NCI-H128 (cell line): Measurements from ENCODE around the gene SLC23A1.

Experiments used
- DNase-seq: peaks from one replicate; lab custom pipeline; 2025; ENCODE audit not compliant: unreplicated experiment; lab: John Stamatoyannopoulos, UW

SLC23A1 gene

DNA sequence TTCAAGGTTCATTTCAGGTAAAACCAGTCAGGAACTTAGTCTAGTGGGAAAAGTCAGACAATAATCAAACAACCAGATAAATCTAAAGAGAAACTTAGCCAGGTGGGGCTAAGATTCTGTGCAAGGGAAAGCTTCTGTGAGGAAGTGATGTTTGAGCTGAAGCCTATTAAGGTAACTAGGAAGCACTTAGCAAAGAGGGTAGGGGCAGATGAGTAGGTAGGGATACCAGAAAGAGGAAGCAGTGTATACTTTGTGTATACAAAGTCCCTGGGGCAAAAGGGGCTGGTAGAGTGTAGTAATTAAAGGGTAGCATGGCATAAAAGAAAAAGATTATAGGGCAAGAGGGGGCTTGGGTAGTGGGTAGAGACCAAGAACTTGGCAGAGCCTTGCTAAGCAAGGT lies 24.4 kb upstream of the SLC23A1 start:
- DNase-seq = no peak

DNA sequence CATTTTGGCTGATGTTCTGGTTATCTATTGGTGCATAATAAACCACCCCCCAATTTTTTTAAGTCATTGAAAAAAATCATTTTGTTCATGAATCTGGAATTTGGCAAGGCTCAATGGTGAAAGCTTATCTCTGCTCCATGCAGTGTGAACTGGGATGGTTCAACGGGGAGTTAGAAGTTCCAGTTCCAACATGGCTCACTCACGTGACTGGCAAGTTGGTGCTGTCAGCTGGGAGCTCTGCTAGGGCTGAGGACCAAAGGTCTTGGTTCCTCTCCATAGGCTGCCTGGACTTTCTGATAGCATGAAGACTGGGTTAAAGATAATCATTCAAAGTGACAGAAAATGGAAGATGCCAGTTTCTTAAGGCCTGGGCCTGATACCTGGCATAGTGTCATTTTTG lies 23.9 kb upstream of the SLC23A1 start:
- DNase-seq = no peak

DNA sequence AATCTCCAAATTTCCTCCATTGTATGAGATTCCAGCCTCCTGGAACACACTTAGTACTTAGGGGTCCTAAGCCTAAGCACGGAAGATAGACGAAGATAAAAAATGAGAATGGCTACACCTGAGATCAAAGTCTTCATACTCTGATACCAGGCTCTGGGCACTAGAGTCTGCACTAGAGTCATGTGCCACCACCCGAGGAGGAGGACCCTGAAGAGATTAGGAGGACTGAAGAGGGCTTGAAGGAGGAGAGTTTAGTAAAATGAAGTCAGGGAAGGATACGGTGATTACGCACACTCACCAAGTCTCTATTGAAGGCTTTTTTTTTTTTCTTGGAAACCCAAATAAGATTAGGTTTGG lies 21.4 kb upstream of the SLC23A1 start:
- no peak for DNase-seq

DNA sequence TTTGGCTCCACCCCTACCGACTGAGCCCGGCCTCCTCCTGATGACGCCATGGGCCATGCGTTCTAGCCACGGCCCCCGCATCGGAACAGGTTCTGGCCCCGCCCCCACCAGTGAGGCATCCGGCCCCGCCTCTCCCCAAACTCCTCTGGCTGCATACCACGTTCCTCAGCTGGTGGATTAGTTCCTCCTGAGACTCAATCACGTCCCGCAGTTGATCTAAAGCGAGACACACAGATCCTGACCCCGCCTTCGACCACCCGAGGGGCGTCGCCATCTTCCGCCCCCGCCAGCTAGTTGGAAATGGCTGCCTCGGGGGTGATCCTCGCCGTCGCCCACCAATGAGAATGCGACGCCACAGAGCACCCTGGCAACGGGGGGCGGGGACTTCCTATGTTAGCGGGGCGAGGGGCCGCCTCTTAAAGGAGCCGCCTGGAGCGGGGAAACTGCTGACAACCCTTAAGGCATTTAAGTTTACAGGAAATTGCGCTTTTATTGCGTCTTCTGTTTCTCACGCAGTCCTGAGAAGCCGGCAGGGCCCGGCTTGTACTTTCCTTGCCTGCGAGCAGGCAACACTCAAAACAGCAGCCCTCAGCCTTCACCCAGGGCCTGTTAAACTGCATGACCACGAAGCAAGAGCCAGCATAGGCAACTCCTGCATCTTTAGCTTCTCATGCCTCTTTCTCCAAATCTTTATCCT lies 20.8 kb upstream of the SLC23A1 start, which contains the start of gene SPATA24:
TSS of gene SPATA24 (minus strand) at position 303 of the 697 bp plus-strand sequence. CDS start at position 274, 29 bp downstream.
- DNase-seq = peak; percentile 82

DNA sequence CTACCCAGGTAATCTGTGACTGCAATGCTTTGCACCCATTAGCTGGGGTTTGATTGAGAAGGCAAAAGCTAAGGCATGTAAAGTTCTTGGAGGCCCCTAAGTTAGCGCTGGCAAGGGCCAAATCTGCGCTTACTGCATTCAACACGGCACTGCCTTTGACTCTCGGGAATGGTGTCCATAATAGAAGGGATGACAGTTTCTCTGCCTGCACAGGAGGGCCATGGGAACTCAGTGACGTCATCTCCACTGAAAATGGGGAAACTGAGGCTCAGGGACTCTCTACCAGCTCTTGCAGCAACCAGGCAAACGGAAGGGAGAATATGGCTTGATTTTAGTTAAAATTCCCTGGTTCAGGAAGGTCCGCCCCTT lies 20.3 kb upstream of the SLC23A1 start:
- no peak for DNase-seq

DNA sequence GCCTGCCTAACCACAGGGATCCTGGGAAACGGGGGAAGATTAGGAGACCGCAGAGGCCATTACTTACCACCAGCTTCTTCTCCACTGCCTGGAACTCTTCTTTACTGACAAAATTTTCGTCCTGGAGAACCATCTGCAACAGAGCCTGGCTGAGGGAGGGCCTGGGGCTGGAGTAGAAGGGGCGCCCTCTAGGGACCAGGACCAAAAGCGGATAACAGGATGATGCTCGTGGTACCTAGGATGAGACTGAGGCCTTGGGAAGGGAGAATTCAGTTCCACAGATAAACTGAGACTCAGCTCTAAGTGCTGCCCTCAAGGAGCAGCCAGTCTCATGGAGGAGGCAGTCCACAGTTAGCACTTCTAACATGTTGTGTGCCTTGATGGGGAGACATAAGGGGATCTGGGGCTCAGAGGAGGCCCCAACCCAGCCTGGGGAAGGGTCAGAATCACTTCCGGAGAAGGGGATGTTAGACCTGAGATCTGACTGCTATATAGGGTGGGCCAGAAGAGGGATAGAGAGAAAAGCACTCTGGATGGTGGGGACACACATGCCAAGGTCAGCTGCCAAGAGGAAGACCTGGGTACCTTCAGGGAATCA lies 19.6 kb upstream of the SLC23A1 start:
- no peak for DNase-seq

DNA sequence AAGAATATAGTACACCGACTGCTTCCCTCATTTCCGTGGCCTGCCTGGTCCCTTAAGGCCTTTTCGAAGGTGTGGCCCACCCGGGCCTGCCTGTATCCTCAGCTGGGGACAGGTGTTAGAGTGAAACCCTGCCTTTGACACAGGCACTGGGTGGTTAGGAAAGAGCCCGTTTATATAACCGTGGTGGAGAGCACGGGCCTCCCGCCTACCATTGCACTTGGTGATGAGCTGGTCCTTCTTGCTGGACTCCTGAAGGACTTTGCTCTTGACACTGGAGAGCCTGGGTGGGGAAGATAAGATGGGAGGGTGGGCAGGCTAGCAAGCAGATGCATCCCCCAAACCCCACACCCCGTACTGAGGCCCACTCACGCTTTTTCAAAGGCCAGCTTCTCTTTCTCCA lies 18.4 kb upstream of the SLC23A1 start:
- no peak for DNase-seq

DNA sequence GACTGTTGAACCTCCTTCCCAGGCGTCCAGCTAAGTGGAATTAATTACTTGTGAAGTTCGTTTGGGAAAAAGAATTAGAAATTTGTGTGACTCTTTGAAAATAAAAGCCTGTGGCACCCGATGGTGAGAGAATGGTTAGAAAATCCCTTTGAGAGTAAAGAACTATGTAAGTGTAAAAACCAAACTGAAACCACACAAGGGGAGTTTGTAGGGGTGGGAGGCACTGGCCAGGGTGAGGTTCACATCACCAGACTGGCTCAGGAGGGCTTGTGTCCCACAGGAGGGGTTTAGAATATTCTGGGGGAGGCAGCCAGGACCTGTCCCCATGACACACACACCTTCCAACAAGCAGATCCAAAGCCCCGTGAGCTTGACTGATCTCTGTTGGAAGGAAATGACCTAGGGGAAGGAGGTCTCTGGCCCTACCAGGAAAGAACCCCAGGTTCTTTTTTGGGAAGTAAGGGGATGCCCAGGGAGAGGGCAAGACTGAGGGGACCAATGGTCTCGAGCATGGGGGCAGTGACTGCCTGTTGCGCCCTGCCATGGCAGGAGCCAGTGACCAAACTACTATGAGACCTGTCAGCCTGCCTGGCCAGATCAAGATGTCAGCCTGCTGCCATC lies 16.5 kb upstream of the SLC23A1 start:
- DNase-seq = no peak

DNA sequence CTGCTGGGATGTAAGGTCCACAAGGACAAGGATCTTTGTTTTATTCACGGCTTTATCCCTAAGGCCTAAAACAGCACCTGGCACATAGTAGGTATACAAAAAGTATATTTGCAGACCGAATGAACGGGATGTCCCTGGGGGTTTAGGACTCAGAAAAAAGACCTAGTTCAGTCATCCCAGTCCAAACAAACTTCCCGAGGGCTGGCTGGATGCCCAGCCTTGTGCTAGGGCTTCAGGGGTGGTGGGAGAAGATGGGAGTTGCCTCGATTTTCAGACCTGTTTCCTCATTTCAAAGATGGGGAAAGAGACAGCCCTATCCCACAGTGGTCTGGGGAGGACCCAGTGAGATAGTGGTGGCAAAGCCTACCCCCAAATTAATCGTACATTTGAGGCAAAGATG lies 14.8 kb upstream of the SLC23A1 start:
- no peak for DNase-seq

DNA sequence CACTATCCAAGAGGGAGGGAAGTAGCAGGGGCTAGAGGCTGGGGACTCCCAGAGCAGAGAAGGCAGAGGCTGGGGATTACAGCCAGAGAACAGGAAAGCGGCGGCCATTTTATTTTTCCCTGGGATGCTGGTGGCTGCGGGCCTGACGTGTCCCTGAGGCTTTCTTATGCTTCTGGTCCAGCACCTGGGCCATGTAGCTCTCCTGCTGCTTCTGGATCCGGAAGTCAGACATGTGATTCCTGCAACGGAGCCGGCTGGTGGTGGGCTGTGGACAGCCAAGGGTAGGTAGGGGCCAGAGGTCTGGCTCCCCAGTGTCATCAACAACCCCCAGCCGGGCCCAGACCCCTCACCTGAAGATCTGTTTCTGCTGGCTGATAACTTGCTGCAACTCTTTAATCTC lies 13.6 kb upstream of the SLC23A1 start:
- DNase-seq = no peak

DNA sequence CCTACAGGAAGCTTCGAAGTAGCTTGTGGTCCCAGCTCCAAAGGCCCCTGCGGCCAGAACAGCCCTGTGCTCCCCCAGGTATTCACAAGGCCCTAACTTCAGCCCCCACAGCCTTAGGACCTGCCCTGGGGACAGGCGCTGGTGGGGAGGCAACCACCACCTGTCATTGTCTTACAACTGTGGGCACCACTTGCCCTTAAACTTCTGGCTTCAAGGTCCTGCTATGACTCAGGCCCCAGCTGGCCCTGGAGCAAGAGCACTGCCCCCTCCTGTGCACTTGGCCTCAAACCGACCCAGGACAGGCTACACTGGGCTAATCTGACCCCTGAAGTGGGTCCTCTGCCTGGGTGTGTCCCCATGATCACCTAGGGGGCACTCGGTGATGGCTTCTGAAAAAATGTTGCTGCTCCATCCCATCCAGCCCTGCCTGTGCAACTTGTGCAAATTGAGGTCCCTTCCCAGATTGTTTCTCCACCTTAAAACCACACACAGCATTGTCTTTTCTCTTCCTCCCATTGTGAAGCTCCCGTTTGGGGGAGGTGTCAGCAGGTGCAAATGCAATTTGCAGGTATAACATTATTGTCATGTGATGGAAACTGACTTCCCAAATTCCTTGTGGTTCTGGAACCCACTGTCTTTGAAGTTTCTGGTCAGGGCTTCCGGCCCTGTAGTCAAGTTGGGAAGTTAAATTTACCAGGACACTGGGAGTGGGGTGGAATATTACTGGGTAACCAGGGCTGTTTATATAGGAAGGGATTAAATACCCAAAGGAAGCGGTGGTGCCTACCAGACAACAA lies 12.9 kb upstream of the SLC23A1 start:
- no peak for DNase-seq

DNA sequence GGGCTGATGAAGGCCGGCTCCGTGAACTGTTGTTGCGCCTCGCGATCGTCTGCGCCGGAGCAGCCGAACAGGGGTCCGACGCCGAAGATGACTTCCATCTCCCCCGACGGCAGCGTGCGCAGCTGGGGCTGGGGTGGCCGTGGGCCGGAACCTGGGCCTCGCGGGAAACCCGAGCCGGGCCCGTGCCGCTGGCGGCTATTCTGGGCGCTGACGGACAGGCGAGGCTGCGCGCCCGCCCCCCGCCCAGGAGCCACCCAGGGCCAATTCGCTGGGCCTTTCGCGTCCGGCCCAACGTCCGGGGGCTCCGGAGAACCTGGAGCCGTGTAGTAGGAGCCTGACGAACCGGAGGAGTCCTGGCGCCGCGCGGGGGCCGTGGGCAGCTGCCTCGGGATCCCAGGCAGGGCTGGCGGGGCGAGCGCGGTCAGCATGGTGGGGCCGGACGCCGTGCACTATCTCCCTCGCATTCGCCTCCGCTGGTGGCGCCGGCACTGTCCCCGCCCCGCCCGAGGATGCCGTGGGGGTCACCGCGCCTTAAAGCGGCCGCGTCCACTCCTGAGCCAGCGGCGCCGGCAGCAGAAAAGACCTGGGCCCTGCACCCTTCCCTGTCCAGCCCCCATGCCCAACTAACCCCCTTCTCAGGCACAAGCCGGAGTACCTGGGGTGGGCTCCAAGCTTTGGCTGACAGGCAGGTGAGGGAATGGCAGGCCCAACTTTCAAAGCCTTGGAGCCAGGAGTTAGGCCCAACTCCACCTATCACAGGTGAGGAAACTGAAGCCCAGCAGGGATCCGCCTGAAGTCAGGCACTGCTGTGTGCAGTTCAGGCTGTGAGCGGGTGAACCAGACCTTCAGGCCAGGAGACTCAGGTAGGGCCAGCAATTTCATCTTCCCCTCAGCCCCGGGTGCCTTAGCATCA lies 11.8 kb upstream of the SLC23A1 start, which contains the start of gene PROB1:
TSS of gene PROB1 (minus strand) at position 451 of the 913 bp plus-strand sequence. CDS start at position 428, 23 bp downstream.
- DNase-seq = no peak

DNA sequence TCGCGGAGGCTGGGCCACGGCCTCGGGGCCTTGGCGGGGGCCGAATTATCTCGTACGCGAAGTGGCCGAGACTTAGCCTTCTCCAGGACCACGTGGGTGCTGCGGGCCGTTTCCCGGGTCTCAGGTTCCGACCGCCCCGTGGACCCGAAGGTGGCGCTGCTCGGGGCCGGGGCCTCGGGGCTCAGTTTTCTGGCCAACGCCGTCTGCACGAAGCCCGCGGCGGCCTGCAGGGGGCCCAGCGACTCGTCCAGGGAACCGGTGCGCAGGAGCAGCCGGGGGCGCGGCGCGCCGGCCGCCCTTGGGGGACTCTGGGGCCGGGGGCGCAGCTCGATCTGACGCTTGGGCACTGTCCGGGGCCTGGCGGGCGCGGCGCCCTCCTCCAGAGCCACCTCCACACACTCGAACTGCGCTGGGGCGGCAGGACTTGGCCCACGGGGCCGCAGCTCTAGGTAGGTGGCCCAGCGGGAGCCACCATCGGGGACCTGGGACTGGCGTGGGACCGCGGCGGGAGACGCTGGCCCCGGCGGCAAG lies 11.1 kb upstream of the SLC23A1 start:
- no peak for DNase-seq

DNA sequence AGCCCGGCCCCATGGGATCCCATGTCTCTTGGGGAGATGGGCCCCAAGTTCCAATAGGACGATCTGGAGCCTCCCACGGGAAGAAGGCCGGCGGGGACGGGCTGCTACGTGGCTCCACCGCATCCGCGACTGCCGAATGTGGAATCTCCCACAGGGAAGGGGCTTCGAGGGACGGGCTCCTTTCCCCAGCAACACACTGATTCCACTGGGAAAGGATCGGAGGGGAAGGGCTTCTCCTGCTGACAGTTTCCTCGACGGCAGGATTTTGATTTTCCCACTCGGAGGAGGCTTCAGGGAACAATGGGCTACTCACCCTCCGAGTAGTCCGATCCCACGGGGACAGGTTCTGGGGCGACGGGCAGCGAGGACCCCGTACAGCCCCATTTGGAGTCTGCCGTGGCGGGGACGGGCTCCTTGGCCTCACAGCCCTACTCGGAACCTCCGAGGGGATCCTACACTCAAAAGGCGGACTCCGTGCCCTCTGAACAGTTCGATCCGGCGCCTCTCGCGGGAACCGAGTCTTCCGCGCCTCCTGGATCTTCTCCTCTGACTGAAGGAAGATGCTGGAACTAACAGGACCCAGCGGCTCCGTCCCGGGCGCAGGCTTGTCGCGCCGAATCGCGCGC lies 10.5 kb upstream of the SLC23A1 start:
- DNase-seq = no peak

DNA sequence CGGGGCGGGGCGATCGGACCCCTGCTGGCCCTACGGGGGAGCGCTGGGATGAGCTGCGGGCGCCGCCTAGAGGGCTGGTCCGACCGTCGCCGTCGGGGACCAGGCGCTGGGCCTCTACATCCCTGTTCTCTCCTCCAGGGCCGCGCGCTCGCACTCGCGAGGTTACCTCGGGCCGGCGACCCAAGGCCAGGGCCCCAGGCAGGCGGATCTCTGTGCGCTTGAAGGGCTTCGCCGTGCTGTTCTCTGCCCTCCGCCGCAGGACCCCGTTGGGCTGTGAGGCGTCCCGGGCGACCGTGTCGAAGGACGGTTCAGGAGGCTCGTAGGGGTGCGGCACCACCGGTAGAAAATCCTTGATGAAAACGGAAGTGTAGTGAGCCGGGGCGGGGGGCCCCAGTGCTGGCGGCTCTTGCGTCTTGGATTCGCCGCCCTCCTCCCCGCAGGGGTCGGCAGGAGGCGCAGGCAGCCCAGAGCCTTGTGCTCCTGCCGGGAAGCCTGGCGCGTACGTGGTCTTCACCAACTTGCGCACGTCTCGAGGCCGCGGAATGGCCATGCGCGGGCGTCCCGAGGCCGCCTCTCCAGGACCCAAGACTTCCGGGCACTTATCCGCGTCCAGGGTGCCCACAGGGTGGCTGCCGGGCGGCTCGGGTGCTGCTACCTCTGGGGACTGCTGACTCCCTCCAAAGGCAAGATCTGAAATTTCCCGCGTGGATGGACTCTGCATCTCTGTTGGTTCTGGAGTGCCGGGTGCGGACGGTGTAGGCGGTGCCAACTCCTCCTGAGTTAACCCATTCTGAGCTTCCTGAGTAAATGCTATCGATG lies 9.8 kb upstream of the SLC23A1 start:
- DNase-seq = no peak

DNA sequence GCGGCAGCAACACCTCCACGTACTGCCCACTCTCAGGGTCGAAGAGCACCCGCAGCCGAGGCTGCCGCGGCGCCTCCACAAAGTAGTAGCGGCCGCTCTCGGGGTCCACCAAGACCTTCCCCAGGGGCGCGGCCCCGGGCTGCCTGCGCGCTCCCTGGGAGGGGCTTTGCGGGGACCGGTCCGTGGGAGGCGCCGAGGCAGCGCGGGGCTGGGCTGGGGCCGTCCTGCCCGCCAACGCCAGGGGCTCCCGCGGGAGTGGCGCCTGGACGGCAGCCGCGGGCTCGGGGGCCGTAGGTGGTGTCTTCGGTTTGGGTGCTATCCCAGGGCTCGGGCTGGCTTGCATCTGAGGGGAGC lies 9.2 kb upstream of the SLC23A1 start:
- DNase-seq = no peak

DNA sequence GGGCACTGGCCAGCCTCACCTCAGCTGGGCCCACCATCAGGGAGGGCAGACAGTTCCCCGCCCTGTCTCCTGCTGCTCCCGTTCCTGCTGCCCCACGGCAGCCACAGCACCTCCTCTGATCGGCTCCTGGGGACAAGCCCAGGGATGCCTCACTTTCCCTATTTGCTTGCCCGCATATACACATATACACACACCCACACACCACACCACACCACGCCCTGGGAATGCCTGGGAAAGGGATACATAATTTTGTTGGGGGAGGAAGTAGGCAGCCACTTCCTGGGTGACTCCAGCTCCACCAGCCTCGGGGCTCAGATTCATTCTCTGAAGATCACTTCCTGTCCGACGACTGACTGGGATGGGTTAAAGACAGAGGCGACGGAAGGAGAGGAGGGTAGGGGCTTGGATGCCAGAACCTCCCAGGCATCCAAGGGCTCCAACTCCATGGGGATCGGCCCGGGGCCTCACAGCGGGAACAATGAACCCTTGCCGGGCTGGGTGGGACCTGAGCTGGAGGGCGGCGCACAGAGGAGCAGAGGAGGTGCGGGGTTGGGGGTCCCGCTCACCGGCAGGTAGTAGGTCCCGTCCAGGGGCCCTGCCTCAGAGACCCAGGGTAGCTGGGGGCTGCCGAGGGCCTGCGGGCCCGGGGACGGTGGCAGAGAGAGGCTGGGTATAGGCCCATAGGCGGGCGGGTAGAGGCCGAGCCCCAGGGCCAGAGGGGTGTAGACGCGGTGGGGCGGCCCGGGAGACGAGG lies 8.7 kb upstream of the SLC23A1 start:
- DNase-seq = no peak
